ENCODE results near the gene RAP1GAP2.
"Not testable (repeated sequence)": the region's sequence is repeated elsewhere in the genome, so short reads cannot be mapped to it uniquely, and the experiment has no call there.

DNA sequence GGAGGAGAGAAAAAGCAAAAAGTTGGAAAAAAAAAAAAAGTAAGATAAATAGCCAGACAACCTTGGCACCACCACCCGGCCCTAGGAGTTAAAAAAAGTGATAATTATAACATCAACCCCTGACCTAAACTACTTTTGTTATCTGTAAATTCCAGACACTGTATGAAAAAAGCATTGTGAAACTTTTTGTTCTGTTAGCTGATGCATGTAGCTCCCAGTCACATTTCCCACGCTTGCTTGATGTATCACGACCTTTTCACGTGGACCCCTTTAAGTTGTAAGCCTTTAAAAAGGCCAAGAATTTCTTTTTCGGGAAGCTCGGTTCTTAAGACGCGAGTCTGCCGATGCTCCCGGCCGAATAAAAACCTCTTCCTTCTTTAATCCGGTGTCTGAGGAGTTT lies 10.9 kb upstream of the RAP1GAP2 start:
- not testable (repeated sequence) for TF ChIP-seq POLR2A, POLR2AphosphoS5 (IDR thresholded peaks at IDR 0.05)
- TF ChIP-seq, protein P1, sequence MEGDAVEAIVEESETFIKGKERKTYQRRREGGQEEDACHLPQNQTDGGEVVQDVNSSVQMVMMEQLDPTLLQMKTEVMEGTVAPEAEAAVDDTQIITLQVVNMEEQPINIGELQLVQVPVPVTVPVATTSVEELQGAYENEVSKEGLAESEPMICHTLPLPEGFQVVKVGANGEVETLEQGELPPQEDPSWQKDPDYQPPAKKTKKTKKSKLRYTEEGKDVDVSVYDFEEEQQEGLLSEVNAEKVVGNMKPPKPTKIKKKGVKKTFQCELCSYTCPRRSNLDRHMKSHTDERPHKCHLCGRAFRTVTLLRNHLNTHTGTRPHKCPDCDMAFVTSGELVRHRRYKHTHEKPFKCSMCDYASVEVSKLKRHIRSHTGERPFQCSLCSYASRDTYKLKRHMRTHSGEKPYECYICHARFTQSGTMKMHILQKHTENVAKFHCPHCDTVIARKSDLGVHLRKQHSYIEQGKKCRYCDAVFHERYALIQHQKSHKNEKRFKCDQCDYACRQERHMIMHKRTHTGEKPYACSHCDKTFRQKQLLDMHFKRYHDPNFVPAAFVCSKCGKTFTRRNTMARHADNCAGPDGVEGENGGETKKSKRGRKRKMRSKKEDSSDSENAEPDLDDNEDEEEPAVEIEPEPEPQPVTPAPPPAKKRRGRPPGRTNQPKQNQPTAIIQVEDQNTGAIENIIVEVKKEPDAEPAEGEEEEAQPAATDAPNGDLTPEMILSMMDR (IDR thresholded peaks at IDR 0.05 in 8 of 11, conservative IDR thresholded peaks at IDR 0.05 in 3 of 11) = not testable (repeated sequence)

Measured in spleen (tissue), 7 donors.